K562 (cell line): ENCODE data around the gene PLEKHM2. TPM values are rescaled to one million over a fixed set of nuclear protein-coding genes. Genes with fewer than 3 reads are reported as not detected.

ENCODE experiments used
- ATAC-seq: fragments of 200-7000 bp; cut with Tn5 transposase; 3 replicates; pipeline ENCODE4 v1.9.1; 2020; ENCODE audit warnings: moderate library complexity
- BruUV-seq: library from RNA; stranded (reverse); fragments of 400-500 nt; replicated peaks from 2 replicates; lab custom pipeline; 2021; lab: Mats Ljungman, UMichigan
- CTCF ChIA-PET: fragments of 300-600 bp; formaldehyde crosslinking; extraction: SDS; loops from one replicate; lab custom pipeline; 2021; ENCODE audit warnings: low intra/inter-chr PET ratio; lab: Yijun Ruan, JAX
- POLR2A ChIA-PET: fragments of 300-600, 350-650 bp; sonication (Branson Sonifier 250); formaldehyde crosslinking; extraction: SDS; loops from one replicate; lab custom pipeline; 2021; ENCODE audit warnings: antibody characterized with exemption, inconsistent platforms; lab: Yijun Ruan, JAX
- DNase-seq, 4 experiments: peaks; one replicate each; pipeline versions ENCODE4 v3.0.0 to v3.0.0-alpha.2; 2011 to 2018; ENCODE audit warnings: low spot score in 3 of 4, mixed read lengths in 3 of 4; ENCODE audit errors: extremely low read depth in 1 of 4
- FAIRE-seq: peaks from 2 replicates; lab custom pipeline; 2011; peaks lifted over from hg19 to GRCh38; lab: Jason Lieb, UNC
- H2AFZ ChIP-seq: 2 replicates; pipeline ENCODE4 v1.6.0; 2011; ENCODE audit warnings: low read depth, low read length, control low read depth, inconsistent platforms
- H3K27ac ChIP-seq: fragments of 200-600 bp; 3 replicates; pipeline ENCODE4 v1.8.0; 2011; ENCODE audit warnings: low read depth, mild to moderate bottlenecking, control low read depth, inconsistent platforms, low read length, moderate library complexity, mixed read lengths; ENCODE audit errors: extremely low read depth
- H3K27me3 ChIP-seq, 2 experiments: fragments of 300-600 bp in 1 of 2; 2 replicates in 1 of 2; 3 replicates in 1 of 2; pipeline versions ENCODE4 v1.6.0 to v1.8.0; 2011; ENCODE audit warnings: inconsistent platforms in 2 of 2, low read length in 2 of 2, mild to moderate bottlenecking in 1 of 2, mixed read lengths in 1 of 2, moderate library complexity in 1 of 2; ENCODE audit not compliant: control insufficient read depth in 2 of 2, insufficient read depth in 2 of 2
- H3K36me3 ChIP-seq: fragments of 300-600 bp; 3 replicates; pipeline ENCODE4 v1.8.0; 2011; ENCODE audit warnings: mild to moderate bottlenecking, low read length, inconsistent platforms; ENCODE audit not compliant: control insufficient read depth, insufficient read depth
- H3K4me1 ChIP-seq, 2 experiments: fragments of 200-600 bp in 1 of 2; replicated peaks in 1 of 2; 2 replicates in 1 of 2; 3 replicates in 1 of 2; pipeline versions ENCODE4 v1.5.1 to v1.8.0; 2011; ENCODE audit warnings: inconsistent platforms in 2 of 2, low read length in 2 of 2, mild to moderate bottlenecking in 1 of 2, mixed read lengths in 1 of 2, moderate library complexity in 1 of 2; ENCODE audit not compliant: control insufficient read depth in 2 of 2, insufficient read depth in 2 of 2
- H3K4me2 ChIP-seq: 2 replicates; pipeline ENCODE4 v1.6.1; 2011; ENCODE audit warnings: low read length, control low read depth, inconsistent platforms, mixed read lengths; ENCODE audit not compliant: insufficient read depth
- H3K4me3 ChIP-seq: fragments of 200-600 bp; sonication (generic), shearing (Covaris generic); 2 replicates; pipeline ENCODE4 v1.5.1; 2016; ENCODE audit warnings: control low read depth, inconsistent platforms
- H3K79me2 ChIP-seq: fragments of 200-600 bp; 3 replicates; pipeline ENCODE4 v1.8.0; 2011; ENCODE audit warnings: low read length, inconsistent platforms; ENCODE audit not compliant: control insufficient read depth, insufficient read depth
- H3K9ac ChIP-seq, 2 experiments: 2 replicates each; pipeline versions ENCODE4 v1.6.0 to v1.6.1; 2011; ENCODE audit warnings: low read depth in 2 of 2, low read length in 2 of 2, control low read depth in 1 of 2, inconsistent platforms in 1 of 2, mild to moderate bottlenecking in 1 of 2, mixed read lengths in 1 of 2; ENCODE audit not compliant: insufficient read depth in 1 of 2
- H3K9me1 ChIP-seq: one replicate; pipeline ENCODE4 v1.6.0; 2011; ENCODE audit warnings: inconsistent platforms, mild to moderate bottlenecking, low read length, moderate library complexity; ENCODE audit not compliant: control insufficient read depth, insufficient read depth
- H3K9me3 ChIP-seq: replicated peaks from 2 replicates; pipeline ENCODE4 v1.5.1; 2011; ENCODE audit warnings: low read depth, low read length, inconsistent platforms; ENCODE audit not compliant: control insufficient read depth, insufficient read depth
- H4K20me1 ChIP-seq: replicated peaks from 2 replicates; pipeline ENCODE4 v1.6.1; 2011; ENCODE audit warnings: low read length, inconsistent platforms, mixed read lengths; ENCODE audit not compliant: control insufficient read depth, insufficient read depth
- KAT2B ChIP-seq: IDR thresholded peaks from one replicate; pipeline ENCODE4 v1.6.1; 2012; ENCODE audit warnings: low read depth, mild to moderate bottlenecking, control low read depth, inconsistent platforms, low read length, moderate library complexity
- MAX ChIP-seq: sonication (generic); formaldehyde crosslinking; IDR thresholded peaks from 2 replicates; pipeline ENCODE4 v1.9.0; 2022; ENCODE audit warnings: mild to moderate bottlenecking, missing genetic modification reagents
- PHB ChIP-seq: fragments of 250-450 bp; sonication (Bioruptor Pico); IDR thresholded peaks from 2 replicates; pipeline ENCODE4 v1.5.0; 2021
- RAD21 ChIP-seq, 2 experiments: fragments of 250-450 bp in 1 of 2; fragments of 450-650 bp in 1 of 2; sonication (Bioruptor Pico) in 1 of 2; formaldehyde crosslinking in 1 of 2; IDR thresholded peaks in 1 of 2; conservative IDR thresholded peaks in 1 of 2; 2 replicates each; pipeline versions ENCODE4 v1.4.0 to v1.8.0; 2020 to 2022; ENCODE audit warnings: mild to moderate bottlenecking in 2 of 2, moderate library complexity in 1 of 2
- TAF9B ChIP-seq: fragments of 450-650 bp; IDR thresholded peaks from 2 replicates; pipeline ENCODE4 v1.6.1; 2018; ENCODE audit warnings: mild to moderate bottlenecking; ENCODE audit not compliant: partially characterized antibody
- VEZF1 ChIP-seq: fragments of 200-800 bp; sonication (Bioruptor generic); IDR thresholded peaks from 2 replicates; pipeline ENCODE4 v1.6.1; 2017; ENCODE audit warnings: missing genetic modification characterization, missing compliant biosample characterization
- WGBS: fragments of 100-300 bp; shearing (Covaris generic); methylation state at CpG from one replicate; pipeline ENCODE4 v1.1.6; 2016; ENCODE audit warnings: low coverage, mixed read lengths; ENCODE audit not compliant: insufficient coverage; ENCODE audit errors: missing lambda C conversion rate; 5-methylcytosine and 5-hydroxymethylcytosine counted together
- in situ Hi-C: fragments of 300-500 bp; cut with MboI; formaldehyde crosslinking; loops from 4 replicates; pipeline ENCODE4 v1.15.0; 2018; ENCODE audit warnings: inconsistent platforms, mixed read lengths
- intact Hi-C: fragments of 100-400 bp; cut with micrococcal nuclease; formaldehyde crosslinking; loops from 2 replicates; pipeline ENCODE4 v1.14.2; 2022
- polyA plus RNA-seq, 8 experiments: library from polyadenylated mRNA; depleted of rRNA in 4 of 8; stranded (reverse) in 5 of 8; unstranded in 3 of 8; fragments of >200 nt; fragmentation: Nextera tagmentation in 2 of 8; fragmentation: Illumina TruSeq in 1 of 8; extraction: Ambion mirVana in 2 of 8; extraction: Trizol in 1 of 8; gene quantifications; 2 replicates each; pipeline versions ENCODE4 v1.2.1 to v1.2.3, GENCODE V29; 2011 to 2014; ENCODE audit warnings: inconsistent platforms in 1 of 8, missing spikeins in 1 of 8
- total RNA-seq, 7 experiments: library from RNA; depleted of rRNA in 6 of 7; stranded (reverse); fragments of >200 nt in 6 of 7; fragmentation: Illumina TruSeq in 2 of 7; extraction: Trizol in 2 of 7; gene quantifications; 2 replicates each; pipeline versions ENCODE4 v1.2.1 to v1.2.3, GENCODE V29; 2011 to 2021; ENCODE audit warnings: low replicate concordance in 1 of 7

PLEKHM2 gene
- total and polyA plus RNA-seq, 9 of the 15 experiments (the other 6 are each of a cell fraction or from before 2014, with no cell fraction given), result 0.27 to 63.7 (median 33.2) TPM

GRCh38 chr1:15748264-15748663 is 64.1 kb downstream of the PLEKHM2 start:
- BruUV-seq, result no TSS peak

More at GRCh38 chr1:15748264-15748663, 64.1 kb downstream of the PLEKHM2 start:
- ChIA-PET POLR2A (interaction anchor here (0.6 to 1.9 kb wide), 2 partner anchors 10 to 375 kb away, joined by 3 to 8 read pairs; no protein-coding TSS in a partner anchor), CTCF (no interaction called here)
- Histone ChIP-seq H4K20me1 (0 out of 2 replicates have a peak, but pooled peaks cover 4% of the 10 kb centered on the region), H3K9me1 (no peaks in the 10 kb centered on the region), H3K4me2 (no peak overlapping the region), H3K36me3 (no peaks in the 10 kb centered on the region), H3K9me3 (no peaks in the 10 kb centered on the region), H3K4me3 (no peak overlapping the region), H3K27me3 (peaks cover 7 to 29% of the 10 kb centered on the region in 2 experiments; a peak in 3 of 5 replicates), H3K4me1 (peaks cover 0 to 19% of the 10 kb centered on the region in 2 experiments; a peak in 2 of 5 replicates), H3K9ac (no peak overlapping the region), H3K79me2 (no peaks in the 10 kb centered on the region), H3K27ac (no peak overlapping the region), H2AFZ (no peak overlapping the region)
- 26% methylated on average over 5 of the region's 5 CpGs for WGBS
- DNase-seq, result no peak
- no peak for ATAC-seq
- no peak for TF ChIP-seq MAX (CRISPR knock-in tag)
- TF ChIP-seq KAT2B, result no peak
- no peak for TF ChIP-seq VEZF1 (CRISPR knock-in tag)
- no peak for TF ChIP-seq PHB (CRISPR knock-in tag)
- no peak for TF ChIP-seq TAF9B
- TF ChIP-seq RAD21 (CRISPR knock-in tag; conservative IDR thresholded peaks at IDR 0.05 in 1 of 2, IDR thresholded peaks at IDR 0.05 in 1 of 2), result no peak
- no peak for FAIRE-seq
- intact Hi-C loops (no loop called here), in situ Hi-C loops (no loop called here)
